D721Med (cell line): ENCODE results near the gene ZCCHC4.
"Not testable (repeated sequence)": the region's sequence is repeated elsewhere in the genome, so short reads cannot be mapped to it uniquely, and the experiment has no call there.

Experiments
- DNase-seq: peaks from one replicate; pipeline ENCODE4 v3.0.0; 2011; ENCODE audit warnings: low spot score; ENCODE audit not compliant: insufficient read length
- FAIRE-seq: peaks from 2 replicates; lab custom pipeline; 2011; peaks lifted over from hg19 to GRCh38; lab: Jason Lieb, UNC
- TF ChIP-seq, protein P1 (sequence below): IDR thresholded peaks from 2 replicates; pipeline ENCODE4 v1.5.1; 2012; ENCODE audit warnings: mild to moderate bottlenecking, control low read depth; ENCODE audit not compliant: insufficient read depth; ENCODE audit errors: missing control alignments

Gene ZCCHC4

GRCh38 chr4:25356068-25356467, 43.5 kb downstream of the ZCCHC4 start:
- no peak for FAIRE-seq
- TF ChIP-seq, protein P1, sequence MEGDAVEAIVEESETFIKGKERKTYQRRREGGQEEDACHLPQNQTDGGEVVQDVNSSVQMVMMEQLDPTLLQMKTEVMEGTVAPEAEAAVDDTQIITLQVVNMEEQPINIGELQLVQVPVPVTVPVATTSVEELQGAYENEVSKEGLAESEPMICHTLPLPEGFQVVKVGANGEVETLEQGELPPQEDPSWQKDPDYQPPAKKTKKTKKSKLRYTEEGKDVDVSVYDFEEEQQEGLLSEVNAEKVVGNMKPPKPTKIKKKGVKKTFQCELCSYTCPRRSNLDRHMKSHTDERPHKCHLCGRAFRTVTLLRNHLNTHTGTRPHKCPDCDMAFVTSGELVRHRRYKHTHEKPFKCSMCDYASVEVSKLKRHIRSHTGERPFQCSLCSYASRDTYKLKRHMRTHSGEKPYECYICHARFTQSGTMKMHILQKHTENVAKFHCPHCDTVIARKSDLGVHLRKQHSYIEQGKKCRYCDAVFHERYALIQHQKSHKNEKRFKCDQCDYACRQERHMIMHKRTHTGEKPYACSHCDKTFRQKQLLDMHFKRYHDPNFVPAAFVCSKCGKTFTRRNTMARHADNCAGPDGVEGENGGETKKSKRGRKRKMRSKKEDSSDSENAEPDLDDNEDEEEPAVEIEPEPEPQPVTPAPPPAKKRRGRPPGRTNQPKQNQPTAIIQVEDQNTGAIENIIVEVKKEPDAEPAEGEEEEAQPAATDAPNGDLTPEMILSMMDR = no peak
- no peak for DNase-seq

DNA sequence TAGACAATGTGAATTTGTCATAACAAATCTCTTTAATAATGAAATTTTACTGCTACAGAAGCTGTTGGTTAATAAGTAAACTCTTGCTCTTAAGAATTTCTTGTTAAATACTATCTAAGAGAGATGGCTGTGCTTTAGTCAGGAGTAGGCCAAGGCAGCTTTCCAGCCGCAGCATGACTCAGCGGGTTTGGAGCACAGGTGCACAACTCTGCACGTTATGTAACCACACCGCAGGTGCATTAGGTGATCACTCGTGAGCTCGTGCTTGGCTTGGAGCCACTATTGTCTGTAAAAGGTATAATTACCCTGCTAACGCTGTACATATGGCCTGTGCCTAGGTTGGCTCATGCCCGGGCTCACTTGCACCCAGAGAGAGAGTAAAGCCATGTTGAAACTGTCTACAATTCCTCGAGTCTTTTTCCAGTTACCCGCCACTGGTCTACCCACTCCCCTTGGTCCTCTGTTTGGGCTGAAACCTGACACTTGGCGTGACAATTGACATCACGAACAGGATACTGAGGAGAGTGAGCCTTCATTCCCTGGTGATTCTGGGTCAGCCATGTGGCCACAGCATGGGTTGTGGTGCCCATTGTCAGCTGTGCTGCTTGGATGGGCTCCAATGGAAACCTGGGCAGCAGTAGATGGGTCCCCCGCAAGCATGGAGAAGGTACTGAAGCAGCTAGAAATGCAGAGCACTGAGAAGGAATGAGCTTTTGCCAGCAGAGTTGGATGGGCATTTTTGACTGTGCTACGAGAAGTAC, 46.1 kb downstream of the ZCCHC4 start:
- TF ChIP-seq, protein P1 = no peak
- DNase-seq = no peak
- FAIRE-seq = no peak

- TF ChIP-seq, protein P1 = no peak
- DNase-seq = no peak
- FAIRE-seq = no peak
These were observed 48.7 kb downstream of the ZCCHC4 start for GRCh38 chr4:25361253-25361652.

- FAIRE-seq (no peak), DNase-seq (no peak)
- TF ChIP-seq, protein P1 = peak; percentile 82
These were observed 54.5 kb downstream of the ZCCHC4 start for GRCh38 chr4:25367004-25367621.

- no peak for DNase-seq
- no peak for FAIRE-seq
- TF ChIP-seq, protein P1 = no peak
These were observed 55.3 kb downstream of the ZCCHC4 start for GRCh38 chr4:25367877-25368276.

- FAIRE-seq = no peak
- no peak for DNase-seq
- TF ChIP-seq, protein P1 = no peak
These were observed 55.7 kb downstream of the ZCCHC4 start for GRCh38 chr4:25368315-25368714.

DNA sequence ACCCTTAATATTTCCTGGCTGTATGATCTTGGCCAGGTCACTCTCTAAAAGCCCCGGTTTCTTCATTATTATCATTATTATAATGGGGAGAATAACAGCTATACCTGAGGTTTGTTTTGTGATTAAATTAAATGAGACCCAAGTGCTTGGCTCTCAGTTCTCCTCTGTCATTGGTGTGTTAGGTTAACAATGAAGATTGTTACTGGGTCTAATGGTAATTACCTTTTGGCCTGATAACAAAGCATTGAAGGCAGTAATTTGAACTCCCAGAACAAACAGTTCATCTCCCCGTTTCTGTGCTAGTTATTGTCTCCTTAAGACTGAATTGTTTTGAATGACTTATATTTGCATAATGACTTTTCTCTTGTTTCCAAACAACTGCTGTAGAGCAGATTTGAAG, 57.7 kb downstream of the ZCCHC4 start:
- no peak for FAIRE-seq
- DNase-seq = no peak
- TF ChIP-seq, protein P1 = no peak

- not testable (repeated sequence) for DNase-seq, FAIRE-seq
These were observed 60.0 kb downstream of the ZCCHC4 start for GRCh38 chr4:25372549-25372948.
